Measurements from ENCODE around the gene JUN.
A peak's percentile ranks its signal among the peaks of the same experiment; 100 is the strongest.

- TF ChIP-seq CTCF (IDR thresholded peaks at IDR 0.05; ENCODE audit: poor library complexity) (peak; percentile 11), EZH2 (IDR thresholded peaks at IDR 0.05; ENCODE audit: borderline replicate concordance) (no peak)
Observed at GRCh38 chr1:58783993-58784757, at the start of gene JUN.
